ENCODE data around the gene MINDY2.
"Not testable (repeated sequence)": the region's sequence is repeated elsewhere in the genome, so short reads cannot be mapped to it uniquely, and the experiment has no call there.

MINDY2 gene

GRCh38 chr15:58773024-58773423 lies 1.9 kb downstream of the MINDY2 start:
- Histone ChIP-seq H3K79me2 (ENCODE audit: control insufficient read depth, insufficient read depth, low read length, unreplicated experiment) (peaks cover 53% of the 10 kb centered on the region), H3K4me3 (ENCODE audit: low read depth, low read length) (peak overlapping the region; percentile 92), H3K4me1 (ENCODE audit: control insufficient read depth, insufficient read depth, low read length, unreplicated experiment) (peaks cover 22% of the 10 kb centered on the region), H3K36me3 (ENCODE audit: insufficient read depth, low read length) (no peaks in the 10 kb centered on the region), H3K27me3 (ENCODE audit: insufficient read depth, low read length) (no peaks in the 10 kb centered on the region), H3K27ac (ENCODE audit: low read depth, low read length) (no peak overlapping the region), H2AFZ (ENCODE audit: low read length, unreplicated experiment) (no peak overlapping the region)

GRCh38 chr15:58775402-58775801 lies 4.3 kb downstream of the MINDY2 start:
- H3K27ac ChIP-seq (ENCODE audit: low read depth, low read length) = no peak overlapping the region
- H3K4me1 ChIP-seq (ENCODE audit: control insufficient read depth, insufficient read depth, low read length, unreplicated experiment) = peaks cover 16% of the 10 kb centered on the region
- no peak overlapping the region for H2AFZ ChIP-seq (ENCODE audit: low read length, unreplicated experiment)
- H3K4me3 ChIP-seq (ENCODE audit: low read depth, low read length) = no peak overlapping the region
- H3K36me3 ChIP-seq (ENCODE audit: insufficient read depth, low read length) = no peaks in the 10 kb centered on the region
- H3K79me2 ChIP-seq (ENCODE audit: control insufficient read depth, insufficient read depth, low read length, unreplicated experiment) = peaks cover 55% of the 10 kb centered on the region
- no peaks in the 10 kb centered on the region for H3K27me3 ChIP-seq (ENCODE audit: insufficient read depth, low read length)

GRCh38 chr15:58777107-58777506 lies 6.0 kb downstream of the MINDY2 start:
- H3K27me3 ChIP-seq (ENCODE audit: insufficient read depth, low read length) = no peaks in the 10 kb centered on the region
- H3K4me1 ChIP-seq (ENCODE audit: control insufficient read depth, insufficient read depth, low read length, unreplicated experiment) = peaks cover 16% of the 10 kb centered on the region
- H3K79me2 ChIP-seq (ENCODE audit: control insufficient read depth, insufficient read depth, low read length, unreplicated experiment) = peaks cover 57% of the 10 kb centered on the region
- no peak overlapping the region for H2AFZ ChIP-seq (ENCODE audit: low read length, unreplicated experiment)
- H3K4me3 ChIP-seq (ENCODE audit: low read depth, low read length) = no peak overlapping the region
- no peak overlapping the region for H3K27ac ChIP-seq (ENCODE audit: low read depth, low read length)
- no peaks in the 10 kb centered on the region for H3K36me3 ChIP-seq (ENCODE audit: insufficient read depth, low read length)

GRCh38 chr15:58779554-58779953 lies 8.5 kb downstream of the MINDY2 start:
- Histone ChIP-seq H2AFZ (ENCODE audit: low read length, unreplicated experiment) (no peak overlapping the region), H3K79me2 (ENCODE audit: control insufficient read depth, insufficient read depth, low read length, unreplicated experiment) (peaks cover 35% of the 10 kb centered on the region), H3K27ac (ENCODE audit: low read depth, low read length) (no peak overlapping the region), H3K4me1 (ENCODE audit: control insufficient read depth, insufficient read depth, low read length, unreplicated experiment) (peaks cover 3% of the 10 kb centered on the region), H3K36me3 (ENCODE audit: insufficient read depth, low read length) (no peaks in the 10 kb centered on the region), H3K4me3 (ENCODE audit: low read depth, low read length) (no peak overlapping the region), H3K27me3 (ENCODE audit: insufficient read depth, low read length) (no peaks in the 10 kb centered on the region)

GRCh38 chr15:58785355-58785754 lies 14.3 kb downstream of the MINDY2 start:
- Histone ChIP-seq H3K79me2 (ENCODE audit: control insufficient read depth, insufficient read depth, low read length, unreplicated experiment) (peaks cover 10% of the 10 kb centered on the region), H3K4me1 (ENCODE audit: control insufficient read depth, insufficient read depth, low read length, unreplicated experiment) (peaks cover 4% of the 10 kb centered on the region), H3K4me3 (ENCODE audit: low read depth, low read length) (no peak overlapping the region), H2AFZ (ENCODE audit: low read length, unreplicated experiment) (no peak overlapping the region), H3K27me3 (ENCODE audit: insufficient read depth, low read length) (no peaks in the 10 kb centered on the region), H3K27ac (ENCODE audit: low read depth, low read length) (no peak overlapping the region), H3K36me3 (ENCODE audit: insufficient read depth, low read length) (peaks cover 3% of the 10 kb centered on the region; the same call in 1 of the 2 replicates)

- Histone ChIP-seq H3K36me3 (ENCODE audit: insufficient read depth, low read length) (peaks cover 3% of the 10 kb centered on the region; the same call in 1 of the 2 replicates), H3K27me3 (ENCODE audit: insufficient read depth, low read length) (no peaks in the 10 kb centered on the region)
Measured at GRCh38 chr15:58788056-58788710, 17.1 kb downstream of the MINDY2 start.

GRCh38 chr15:58793862-58794261 lies 22.8 kb downstream of the MINDY2 start:
- H3K27me3 ChIP-seq (ENCODE audit: insufficient read depth, low read length) = no peaks in the 10 kb centered on the region
- no peak overlapping the region for H3K27ac ChIP-seq (ENCODE audit: low read depth, low read length)
- H3K79me2 ChIP-seq (ENCODE audit: control insufficient read depth, insufficient read depth, low read length, unreplicated experiment) = no peaks in the 10 kb centered on the region

More at GRCh38 chr15:58788056-58788710, 17.1 kb downstream of the MINDY2 start:
- Histone ChIP-seq H3K4me3 (ENCODE audit: low read depth, low read length) (no peak overlapping the region), H3K79me2 (ENCODE audit: control insufficient read depth, insufficient read depth, low read length, unreplicated experiment) (peaks cover 2% of the 10 kb centered on the region), H2AFZ (ENCODE audit: low read length, unreplicated experiment) (no peak overlapping the region), H3K4me1 (ENCODE audit: control insufficient read depth, insufficient read depth, low read length, unreplicated experiment) (peaks cover 4% of the 10 kb centered on the region), H3K27ac (ENCODE audit: low read depth, low read length) (no peak overlapping the region)

GRCh38 chr15:58795825-58796224 lies 24.7 kb downstream of the MINDY2 start:
- no peaks in the 10 kb centered on the region for H3K79me2 ChIP-seq (ENCODE audit: control insufficient read depth, insufficient read depth, low read length, unreplicated experiment)
- no peaks in the 10 kb centered on the region for H3K27me3 ChIP-seq (ENCODE audit: insufficient read depth, low read length)
- no peak overlapping the region for H3K27ac ChIP-seq (ENCODE audit: low read depth, low read length)
- H3K4me3 ChIP-seq (ENCODE audit: low read depth, low read length) = no peak overlapping the region
- no peaks in the 10 kb centered on the region for H3K4me1 ChIP-seq (ENCODE audit: control insufficient read depth, insufficient read depth, low read length, unreplicated experiment)
- no peak overlapping the region for H2AFZ ChIP-seq (ENCODE audit: low read length, unreplicated experiment)
- no peaks in the 10 kb centered on the region for H3K36me3 ChIP-seq (ENCODE audit: insufficient read depth, low read length)

More at GRCh38 chr15:58793862-58794261, 22.8 kb downstream of the MINDY2 start:
- no peaks in the 10 kb centered on the region for H3K4me1 ChIP-seq (ENCODE audit: control insufficient read depth, insufficient read depth, low read length, unreplicated experiment)
- H3K36me3 ChIP-seq (ENCODE audit: insufficient read depth, low read length) = no peaks in the 10 kb centered on the region
- no peak overlapping the region for H3K4me3 ChIP-seq (ENCODE audit: low read depth, low read length)
- H2AFZ ChIP-seq (ENCODE audit: low read length, unreplicated experiment) = no peak overlapping the region

GRCh38 chr15:58797505-58797904 lies 26.4 kb downstream of the MINDY2 start:
- Histone ChIP-seq H3K4me3 (ENCODE audit: low read depth, low read length) (no peak overlapping the region), H3K4me1 (ENCODE audit: control insufficient read depth, insufficient read depth, low read length, unreplicated experiment) (no peaks in the 10 kb centered on the region), H3K27ac (ENCODE audit: low read depth, low read length) (no peak overlapping the region), H3K27me3 (ENCODE audit: insufficient read depth, low read length) (no peaks in the 10 kb centered on the region), H2AFZ (ENCODE audit: low read length, unreplicated experiment) (no peak overlapping the region), H3K36me3 (ENCODE audit: insufficient read depth, low read length) (no peaks in the 10 kb centered on the region), H3K79me2 (ENCODE audit: control insufficient read depth, insufficient read depth, low read length, unreplicated experiment) (no peaks in the 10 kb centered on the region)

GRCh38 chr15:58805095-58805494 lies 34.0 kb downstream of the MINDY2 start:
- Histone ChIP-seq H3K79me2 (ENCODE audit: control insufficient read depth, insufficient read depth, low read length, unreplicated experiment) (no peaks in the 10 kb centered on the region), H3K27me3 (ENCODE audit: insufficient read depth, low read length) (no peaks in the 10 kb centered on the region), H3K4me1 (ENCODE audit: control insufficient read depth, insufficient read depth, low read length, unreplicated experiment) (no peaks in the 10 kb centered on the region)

GRCh38 chr15:58823267-58823666 lies 52.2 kb downstream of the MINDY2 start:
- not testable (repeated sequence) for H3K36me3 ChIP-seq (ENCODE audit: insufficient read depth, low read length); H3K27me3 ChIP-seq (ENCODE audit: insufficient read depth, low read length); H3K79me2 ChIP-seq (ENCODE audit: control insufficient read depth, insufficient read depth, low read length, unreplicated experiment); H3K27ac ChIP-seq (ENCODE audit: low read depth, low read length); H3K4me1 ChIP-seq (ENCODE audit: control insufficient read depth, insufficient read depth, low read length, unreplicated experiment); H2AFZ ChIP-seq (ENCODE audit: low read length, unreplicated experiment); H3K4me3 ChIP-seq (ENCODE audit: low read depth, low read length)

More at GRCh38 chr15:58805095-58805494, 34.0 kb downstream of the MINDY2 start:
- no peak overlapping the region for H2AFZ ChIP-seq (ENCODE audit: low read length, unreplicated experiment)
- H3K4me3 ChIP-seq (ENCODE audit: low read depth, low read length) = no peak overlapping the region
- H3K27ac ChIP-seq (ENCODE audit: low read depth, low read length) = no peak overlapping the region
- no peaks in the 10 kb centered on the region for H3K36me3 ChIP-seq (ENCODE audit: insufficient read depth, low read length)
